HEK293T (cell line): Measurements from ENCODE around the gene HDAC9.

Experiments used
- FOXA1 ChIP-seq: fragments of 450-650 bp; IDR thresholded peaks from 2 replicates; pipeline ENCODE4 v1.6.1; 2016; ENCODE audit warnings: mild to moderate bottlenecking
- FOXK2 ChIP-seq: fragments of 450-650 bp; IDR thresholded peaks from 2 replicates; pipeline ENCODE4 v1.6.1; 2016; ENCODE audit warnings: mild to moderate bottlenecking
- FOXM1 ChIP-seq: fragments of 450-650 bp; IDR thresholded peaks from 2 replicates; pipeline ENCODE4 v1.6.1; 2017; ENCODE audit warnings: mild to moderate bottlenecking, borderline replicate concordance
- L3MBTL2 ChIP-seq: fragments of 450-650 bp; conservative IDR thresholded peaks from 2 replicates; pipeline ENCODE4 v1.6.1; 2016; ENCODE audit warnings: mild to moderate bottlenecking
- SP1 ChIP-seq: fragments of 450-650 bp; IDR thresholded peaks from 2 replicates; pipeline ENCODE4 v1.6.1; 2017
- TARDBP ChIP-seq: fragments of 450-650 bp; IDR thresholded peaks from 2 replicates; pipeline ENCODE4 v1.6.1; 2016

DNA sequence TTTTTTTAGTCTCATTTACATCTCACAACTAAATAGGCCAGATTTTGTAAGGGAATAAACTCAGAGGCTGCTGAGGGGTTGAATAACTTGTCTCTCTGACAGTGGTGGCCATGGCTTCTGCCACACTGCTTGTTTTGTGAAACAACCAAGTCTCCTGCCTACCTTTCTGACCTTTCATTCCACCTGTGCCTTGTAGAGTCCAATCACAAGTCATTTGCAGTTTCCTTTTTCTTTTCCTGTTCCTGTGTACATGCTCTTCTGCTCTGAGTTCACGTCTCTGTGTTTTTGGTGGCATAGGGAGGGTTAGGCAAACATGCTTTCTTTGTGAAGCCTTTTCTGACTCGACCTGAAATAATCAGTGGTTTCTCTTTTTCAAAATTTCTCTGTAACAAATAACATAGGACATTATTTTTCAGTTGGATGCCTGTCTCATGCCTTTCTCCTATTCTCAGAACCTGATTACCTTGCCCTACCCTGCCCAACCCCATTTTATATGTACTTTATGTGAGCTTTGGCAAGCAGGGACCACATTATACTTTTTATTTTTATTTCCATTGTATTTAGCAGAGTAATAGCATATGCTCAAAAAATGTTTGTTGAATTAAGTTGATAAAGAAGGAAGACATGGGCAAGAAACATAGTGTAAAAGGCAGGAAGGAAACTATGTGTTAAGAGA lies 81.7 kb downstream of the HDAC9 start:
- TF ChIP-seq L3MBTL2: no peak
- no peak for TF ChIP-seq FOXK2
- TF ChIP-seq FOXA1: no peak
- TF ChIP-seq SP1: no peak
- no peak for TF ChIP-seq TARDBP
- TF ChIP-seq FOXM1: no peak
